Stimulated activated effector memory CD8-positive, alpha-beta T cell treated with anti-CD3 and anti-CD28 coated beads, Interleukin-12 subunit alpha, Interleukin-12 subunit beta, amount 100 ng/mL, for 72 hours (primary cell): Measurements from ENCODE around the gene RAPGEF4.
"Not testable (repeated sequence)": the region's sequence is repeated elsewhere in the genome, so short reads cannot be mapped to it uniquely, and the experiment has no call there.

Source experiments
- ATAC-seq: fragments of 150-1000 bp; cut with Tn5 transposase; 2 replicates; pipeline ENCODE4 v1.10.0; 2021
- DNase-seq, 2 donors: peaks; one replicate each; pipeline ENCODE4 v3.0.0; 2021 to 2022; ENCODE audit warnings: low spot score in 2 of 2
- H3K27ac Mint-ChIP-seq: one replicate; pipeline ENCODE4 v1.8.0; 2022; ENCODE audit warnings: mild to moderate bottlenecking, mixed read lengths
- H3K36me3 Mint-ChIP-seq: one replicate; pipeline ENCODE4 v1.8.0; 2022; ENCODE audit warnings: mild to moderate bottlenecking, mixed read lengths
- H3K4me1 Mint-ChIP-seq: one replicate; pipeline ENCODE4 v1.8.0; 2022; ENCODE audit warnings: mixed read lengths
- H3K4me3 Mint-ChIP-seq: one replicate; pipeline ENCODE4 v1.8.0; 2022; ENCODE audit warnings: mild to moderate bottlenecking, mixed read lengths
- H3K9me3 Mint-ChIP-seq: one replicate; pipeline ENCODE4 v1.8.0; 2022; ENCODE audit warnings: mixed read lengths

Gene RAPGEF4

GRCh38 chr2:173023718-173024117 lies 288.1 kb downstream of the RAPGEF4 start:
- Mint-ChIP-seq H3K4me1 (no peaks in the 10 kb centered on the region), H3K9me3 (no peaks in the 10 kb centered on the region), H3K36me3 (no peaks in the 10 kb centered on the region), H3K27ac (no peak overlapping the region), H3K4me3 (no peak overlapping the region)
- ATAC-seq (no peak), DNase-seq (no peak)

- Mint-ChIP-seq H3K4me1 (no peaks in the 10 kb centered on the region), H3K9me3 (no peaks in the 10 kb centered on the region), H3K36me3 (no peaks in the 10 kb centered on the region), H3K27ac (no peak overlapping the region), H3K4me3 (no peak overlapping the region)
- ATAC-seq (no peak), DNase-seq (no peak)
Observed at GRCh38 chr2:173026479-173026878, 290.8 kb downstream of the RAPGEF4 start.

GRCh38 chr2:173027181-173028128 lies 291.8 kb downstream of the RAPGEF4 start:
- no peaks in the 10 kb centered on the region for H3K4me1 Mint-ChIP-seq

GRCh38 chr2:173028141-173028540 lies 292.5 kb downstream of the RAPGEF4 start:
- H3K9me3 Mint-ChIP-seq: no peaks in the 10 kb centered on the region
- no peak overlapping the region for H3K4me3 Mint-ChIP-seq
- DNase-seq: no peak
- no peak for ATAC-seq
- no peaks in the 10 kb centered on the region for H3K4me1 Mint-ChIP-seq
- no peak overlapping the region for H3K27ac Mint-ChIP-seq
- H3K36me3 Mint-ChIP-seq: no peaks in the 10 kb centered on the region

More at GRCh38 chr2:173027181-173028128, 291.8 kb downstream of the RAPGEF4 start:
- peak; percentile 63 to 84 for DNase-seq
- H3K36me3 Mint-ChIP-seq: no peaks in the 10 kb centered on the region
- H3K9me3 Mint-ChIP-seq: no peaks in the 10 kb centered on the region
- no peak overlapping the region for H3K4me3 Mint-ChIP-seq
- no peak overlapping the region for H3K27ac Mint-ChIP-seq
- ATAC-seq: peak; percentile 62

GRCh38 chr2:173028671-173029070 lies 293.0 kb downstream of the RAPGEF4 start:
- DNase-seq (no peak), ATAC-seq (no peak)
- no peaks in the 10 kb centered on the region for H3K4me1 Mint-ChIP-seq
- no peak overlapping the region for H3K27ac Mint-ChIP-seq
- no peak overlapping the region for H3K4me3 Mint-ChIP-seq
- H3K9me3 Mint-ChIP-seq: no peaks in the 10 kb centered on the region
- H3K36me3 Mint-ChIP-seq: no peaks in the 10 kb centered on the region

- DNase-seq: no peak
- no peak for ATAC-seq
- Mint-ChIP-seq H3K4me3 (no peak overlapping the region), H3K4me1 (peaks cover 5% of the 10 kb centered on the region), H3K27ac (no peak overlapping the region), H3K9me3 (no peaks in the 10 kb centered on the region), H3K36me3 (no peaks in the 10 kb centered on the region)
Observed at GRCh38 chr2:173030561-173031490, 295.2 kb downstream of the RAPGEF4 start.

GRCh38 chr2:173032032-173032431 lies 296.4 kb downstream of the RAPGEF4 start:
- no peaks in the 10 kb centered on the region for H3K9me3 Mint-ChIP-seq
- DNase-seq (no peak), ATAC-seq (no peak)
- H3K27ac Mint-ChIP-seq: no peak overlapping the region
- peaks cover 5% of the 10 kb centered on the region for H3K4me1 Mint-ChIP-seq
- H3K4me3 Mint-ChIP-seq: no peak overlapping the region
- no peaks in the 10 kb centered on the region for H3K36me3 Mint-ChIP-seq

- no peaks in the 10 kb centered on the region for H3K36me3 Mint-ChIP-seq
- ATAC-seq: no peak
- no peak for DNase-seq
Observed at GRCh38 chr2:173033084-173033483, 297.4 kb downstream of the RAPGEF4 start.

GRCh38 chr2:173034143-173034542 lies 298.5 kb downstream of the RAPGEF4 start:
- no peak overlapping the region for H3K4me3 Mint-ChIP-seq
- H3K9me3 Mint-ChIP-seq: no peaks in the 10 kb centered on the region
- H3K27ac Mint-ChIP-seq: no peak overlapping the region
- ATAC-seq (no peak), DNase-seq (no peak)
- H3K4me1 Mint-ChIP-seq: peaks cover 5% of the 10 kb centered on the region
- no peaks in the 10 kb centered on the region for H3K36me3 Mint-ChIP-seq

More at GRCh38 chr2:173033084-173033483, 297.4 kb downstream of the RAPGEF4 start:
- no peaks in the 10 kb centered on the region for H3K9me3 Mint-ChIP-seq
- H3K27ac Mint-ChIP-seq: no peak overlapping the region
- no peak overlapping the region for H3K4me3 Mint-ChIP-seq
- peaks cover 5% of the 10 kb centered on the region for H3K4me1 Mint-ChIP-seq

- ATAC-seq (no peak), DNase-seq (no peak)
- Mint-ChIP-seq H3K27ac (no peak overlapping the region), H3K9me3 (no peaks in the 10 kb centered on the region), H3K4me3 (no peak overlapping the region), H3K4me1 (peaks cover 5% of the 10 kb centered on the region), H3K36me3 (no peaks in the 10 kb centered on the region)
Observed at GRCh38 chr2:173037245-173038120, 301.8 kb downstream of the RAPGEF4 start.

- H3K4me1 Mint-ChIP-seq, H3K9me3 Mint-ChIP-seq, H3K4me3 Mint-ChIP-seq, DNase-seq, H3K27ac Mint-ChIP-seq, ATAC-seq, H3K36me3 Mint-ChIP-seq: not testable (repeated sequence)
Observed at GRCh38 chr2:173038257-173038656, 302.6 kb downstream of the RAPGEF4 start.

GRCh38 chr2:173040729-173041128 lies 305.1 kb downstream of the RAPGEF4 start:
- ATAC-seq (no peak), DNase-seq (no peak)
- Mint-ChIP-seq H3K9me3 (no peaks in the 10 kb centered on the region), H3K27ac (no peak overlapping the region), H3K36me3 (no peaks in the 10 kb centered on the region), H3K4me1 (no peaks in the 10 kb centered on the region), H3K4me3 (no peak overlapping the region)

- no peak overlapping the region for H3K4me3 Mint-ChIP-seq
- no peak overlapping the region for H3K27ac Mint-ChIP-seq
- DNase-seq (no peak), ATAC-seq (no peak)
- H3K36me3 Mint-ChIP-seq: no peaks in the 10 kb centered on the region
- H3K9me3 Mint-ChIP-seq: no peaks in the 10 kb centered on the region
- H3K4me1 Mint-ChIP-seq: peaks cover under 1% of the 10 kb centered on the region
Observed at GRCh38 chr2:173043476-173043875, 307.8 kb downstream of the RAPGEF4 start.

- ATAC-seq: no peak
- H3K27ac Mint-ChIP-seq: no peak overlapping the region
- H3K4me3 Mint-ChIP-seq: no peak overlapping the region
- DNase-seq: no peak
- peaks cover 6% of the 10 kb centered on the region for H3K4me1 Mint-ChIP-seq
- H3K36me3 Mint-ChIP-seq: no peaks in the 10 kb centered on the region
- no peaks in the 10 kb centered on the region for H3K9me3 Mint-ChIP-seq
Observed at GRCh38 chr2:173043897-173044519, 308.4 kb downstream of the RAPGEF4 start.
